Transverse colon (tissue), 4 donors: ENCODE results near the gene BLCAP. TPM values are rescaled to one million over a fixed set of nuclear protein-coding genes. Genes with fewer than 3 reads are reported as not detected.

Source experiments
- DNase-seq: peaks from one replicate; pipeline ENCODE4 v3.0.0-alpha.2; 2019
- H3K27ac ChIP-seq, 4 donors: fragments of 200-600 bp; sonication (generic); 2 replicates each; pipeline ENCODE4 v1.5.1; 2016 to 2018; ENCODE audit warnings: inconsistent platforms in 4 of 4
- H3K27me3 ChIP-seq: fragments of 200-600 bp; sonication (generic); 2 replicates; pipeline ENCODE4 v1.5.1; 2017; ENCODE audit warnings: inconsistent platforms
- H3K36me3 ChIP-seq, 4 donors: fragments of 200-600 bp; sonication (generic); 2 replicates each; pipeline ENCODE4 v1.5.1; 2017 to 2019; ENCODE audit warnings: inconsistent platforms in 4 of 4
- H3K4me1 ChIP-seq, 4 donors: fragments of 200-600 bp; sonication (generic); 2 replicates each; pipeline ENCODE4 v1.5.1; 2017 to 2020; ENCODE audit warnings: inconsistent platforms in 4 of 4
- H3K4me3 ChIP-seq, 4 donors: fragments of 200-600 bp; sonication (generic); 1 replicate in 1 of 4; 2 replicates in 3 of 4; pipeline versions ENCODE4 v1.5.1 to v1.6.1; 2017 to 2019; ENCODE audit warnings: inconsistent platforms in 4 of 4
- H3K9me3 ChIP-seq, 2 donors: fragments of 200-600 bp; sonication (generic); 2 replicates each; pipeline ENCODE4 v1.5.1; 2017 to 2019; ENCODE audit warnings: inconsistent platforms in 2 of 2
- CTCF ChIP-seq, 5 experiments: fragments of 200-600 bp in 3 of 5; fragments of 450-650 bp in 2 of 5; sonication (generic) in 3 of 5; IDR thresholded peaks; 1 replicate in 2 of 5; 2 replicates in 3 of 5; pipeline ENCODE4 v1.5.1; 2016 to 2017; ENCODE audit warnings: antibody characterized with exemption in 5 of 5, inconsistent platforms in 3 of 5, mild to moderate bottlenecking in 2 of 5, moderate library complexity in 1 of 5
- EP300 ChIP-seq: sonication (generic); formaldehyde crosslinking; IDR thresholded peaks from one replicate; pipeline ENCODE4 v1.6.1; 2017; ENCODE audit warnings: antibody characterized with exemption, low read depth
- POLR2A ChIP-seq: fragments of 450-650 bp; IDR thresholded peaks from one replicate; pipeline ENCODE4 v1.6.1; 2016; ENCODE audit warnings: antibody characterized with exemption, mild to moderate bottlenecking, moderate library complexity
- POLR2AphosphoS5 ChIP-seq, 3 donors: sonication (generic); formaldehyde crosslinking; IDR thresholded peaks; one replicate each; pipeline ENCODE4 v1.6.1; 2016; ENCODE audit warnings: antibody characterized with exemption in 3 of 3
- WGBS, 2 donors: methylation state at CpG; one replicate each; pipeline ENCODE4 v1.1.5; 2018; ENCODE audit warnings: low coverage in 1 of 2; 5-methylcytosine and 5-hydroxymethylcytosine counted together
- in situ Hi-C, 4 donors: fragments of 200-750 bp; cut with MboI; loops; one replicate each; pipeline versions ENCODE4 v1.15.0 to v1.15.1; 2017; ENCODE audit warnings: low sequenced_read_pairs in 3 of 4, low pct_ligation_motif_present in 1 of 4, low pct_unique_long_range_greater_than_20kb in 1 of 4
- intact Hi-C: fragments of 100-400 bp; cut with DNase I; formaldehyde crosslinking; loops from one replicate; pipeline ENCODE4 v1.15.1; 2023; ENCODE audit warnings: low total_unique reads
- total RNA-seq, 4 donors: library from RNA; depleted of rRNA; stranded (reverse); fragments of >200 nt; gene quantifications; one replicate each; pipeline ENCODE4 v1.1.0, GENCODE V29; 2016

Gene BLCAP
- total RNA-seq, 4 donors from 2014 or later: 80.8 to 283 (median 117) TPM

GRCh38 chr20:37529968-37530600, 2.4 kb upstream of the BLCAP start:
- no peak for DNase-seq
- Histone ChIP-seq H3K4me1 (peaks cover 14 to 38% (median 24%) of the 10 kb centered on the region in 4 donors), H3K27me3 (no peaks in the 10 kb centered on the region), H3K9me3 (no peaks in the 10 kb centered on the region), H3K4me3 (no peak overlapping the region), H3K36me3 (no peaks in the 10 kb centered on the region), H3K27ac (no peak overlapping the region)
- TF ChIP-seq POLR2A (no peak), POLR2AphosphoS5 (IDR thresholded peaks at IDR 0.05) (no peak), CTCF (IDR thresholded peaks at IDR 0.05) (no peak), EP300 (no peak)
- intact Hi-C loops: loop anchor here (5.0 to 10.0 kb wide), 2 partner anchors 138 to 325 kb away; no protein-coding TSS in a partner anchor
- WGBS, 2 donors: 89 to 90% methylated on average over 5 to 10 of the region's 10 CpGs
- in situ Hi-C loops: loop anchor here (5.0 to 25.0 kb wide), 6 partner anchors 125 to 335 kb away; no protein-coding TSS in a partner anchor

GRCh38 chr20:37529214-37529967, 1.7 kb upstream of the BLCAP start:
- Histone ChIP-seq H3K4me3 (no peak overlapping the region), H3K27me3 (no peaks in the 10 kb centered on the region), H3K27ac (no peak overlapping the region), H3K9me3 (no peaks in the 10 kb centered on the region), H3K4me1 (peaks cover 17 to 38% (median 31%) of the 10 kb centered on the region in 4 donors), H3K36me3 (no peaks in the 10 kb centered on the region)
- no peak for DNase-seq
- in situ Hi-C loops: loop anchor here in 1 of 4 donors (25.0 kb wide), 1 partner anchor 142 kb away; no protein-coding TSS in a partner anchor
- intact Hi-C loops: loop anchor here (10.0 kb wide), 1 partner anchor 325 kb away; no protein-coding TSS in a partner anchor
- 83 to 95% methylated on average over 7 to 8 of the region's 8 CpGs for WGBS, 2 donors
- TF ChIP-seq EP300: no peak
- TF ChIP-seq POLR2A: no peak
- no peak for TF ChIP-seq POLR2AphosphoS5 (IDR thresholded peaks at IDR 0.05)
- no peak for TF ChIP-seq CTCF (IDR thresholded peaks at IDR 0.05)

- no peaks in the 10 kb centered on the region for H3K9me3 ChIP-seq
- H3K27me3 ChIP-seq: no peaks in the 10 kb centered on the region
- intact Hi-C loops: loop anchor here (10.0 kb wide), 1 partner anchor 324 kb away; no protein-coding TSS in a partner anchor
- H3K27ac ChIP-seq: peak overlapping the region; percentile 92 to 99 (median 94)
- in situ Hi-C loops: loop anchor here in 1 of 4 donors (25.0 kb wide), 1 partner anchor 141 kb away; no protein-coding TSS in a partner anchor
- H3K36me3 ChIP-seq: no peaks in the 10 kb centered on the region
- DNase-seq: peak; percentile 6
- TF ChIP-seq CTCF (IDR thresholded peaks at IDR 0.05) (no peak), POLR2AphosphoS5 (IDR thresholded peaks at IDR 0.05) (no peak), EP300 (no peak), POLR2A (no peak)
- 58 to 64% methylated on average over 7 to 10 of the region's 10 CpGs for WGBS, 2 donors
- H3K4me3 ChIP-seq: peak overlapping the region; percentile 87 to 100 (median 92)
- peaks cover 22 to 42% (median 37%) of the 10 kb centered on the region in 4 donors for H3K4me1 ChIP-seq
These were observed 954 bp upstream of the BLCAP start for GRCh38 chr20:37528446-37529213.
